ENCODE measurements around the gene WDR45.

DNA sequence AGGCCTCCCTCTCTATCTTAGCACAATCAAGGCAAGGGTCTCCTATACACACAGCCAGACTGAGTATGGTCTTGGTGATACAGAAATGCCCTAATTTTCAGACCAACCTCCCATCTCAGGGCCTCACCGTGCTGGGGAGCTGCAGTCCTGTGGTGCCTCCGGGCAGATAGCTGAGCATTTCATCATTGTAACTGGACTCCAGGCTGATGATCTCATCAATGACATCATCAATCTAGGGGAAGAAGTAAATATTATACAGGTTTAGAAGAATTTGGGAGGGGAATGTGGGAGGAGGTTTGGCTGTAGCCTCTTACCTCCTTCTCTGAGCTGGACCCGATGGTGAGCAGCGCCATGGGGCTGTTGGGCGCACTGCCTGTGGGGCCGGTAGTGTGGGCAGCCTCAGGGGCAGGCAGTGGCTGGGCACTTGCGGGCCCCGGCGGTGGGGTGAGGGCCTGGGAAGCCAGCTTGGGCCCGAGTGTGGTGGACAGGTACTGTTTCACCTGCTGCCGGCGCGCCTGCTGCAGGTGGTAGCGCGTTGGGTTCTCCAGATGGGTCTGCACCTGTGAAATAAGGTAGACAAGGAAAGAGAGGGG is 41.7 kb downstream of the WDR45 start:
- TF ChIP-seq, protein P1, sequence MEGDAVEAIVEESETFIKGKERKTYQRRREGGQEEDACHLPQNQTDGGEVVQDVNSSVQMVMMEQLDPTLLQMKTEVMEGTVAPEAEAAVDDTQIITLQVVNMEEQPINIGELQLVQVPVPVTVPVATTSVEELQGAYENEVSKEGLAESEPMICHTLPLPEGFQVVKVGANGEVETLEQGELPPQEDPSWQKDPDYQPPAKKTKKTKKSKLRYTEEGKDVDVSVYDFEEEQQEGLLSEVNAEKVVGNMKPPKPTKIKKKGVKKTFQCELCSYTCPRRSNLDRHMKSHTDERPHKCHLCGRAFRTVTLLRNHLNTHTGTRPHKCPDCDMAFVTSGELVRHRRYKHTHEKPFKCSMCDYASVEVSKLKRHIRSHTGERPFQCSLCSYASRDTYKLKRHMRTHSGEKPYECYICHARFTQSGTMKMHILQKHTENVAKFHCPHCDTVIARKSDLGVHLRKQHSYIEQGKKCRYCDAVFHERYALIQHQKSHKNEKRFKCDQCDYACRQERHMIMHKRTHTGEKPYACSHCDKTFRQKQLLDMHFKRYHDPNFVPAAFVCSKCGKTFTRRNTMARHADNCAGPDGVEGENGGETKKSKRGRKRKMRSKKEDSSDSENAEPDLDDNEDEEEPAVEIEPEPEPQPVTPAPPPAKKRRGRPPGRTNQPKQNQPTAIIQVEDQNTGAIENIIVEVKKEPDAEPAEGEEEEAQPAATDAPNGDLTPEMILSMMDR (conservative IDR thresholded peaks at IDR 0.05; ENCODE audit: low read length) = no peak
- TF ChIP-seq EZH2phosphoT487 (IDR thresholded peaks at IDR 0.05; ENCODE audit: borderline replicate concordance, low read depth, low read length) = no peak
